HUES48 (cell line): ENCODE results near the gene TFAM.

Experiments used
- H3K27ac ChIP-seq: one replicate; pipeline ENCODE4 v1.7.0; 2013; ENCODE audit warnings: low read depth, low read length, inconsistent platforms
- H3K27me3 ChIP-seq: 2 replicates; pipeline ENCODE4 v1.6.1; 2013; ENCODE audit warnings: mild to moderate bottlenecking, low read length; ENCODE audit not compliant: control insufficient read depth, insufficient read depth
- H3K36me3 ChIP-seq: 2 replicates; pipeline ENCODE4 v1.6.1; 2013; ENCODE audit warnings: low read length; ENCODE audit not compliant: control insufficient read depth, insufficient read depth
- H3K4me1 ChIP-seq: 2 replicates; pipeline ENCODE4 v1.6.1; 2013; ENCODE audit warnings: mild to moderate bottlenecking, low read length; ENCODE audit not compliant: control insufficient read depth, insufficient read depth
- H3K4me3 ChIP-seq: 2 replicates; pipeline ENCODE4 v1.5.1; 2013; ENCODE audit warnings: mild to moderate bottlenecking, low read depth, low read length
- H3K9ac ChIP-seq: 2 replicates; pipeline ENCODE4 v1.6.1; 2013; ENCODE audit warnings: mild to moderate bottlenecking, low read depth, low read length, moderate library complexity
- H3K9me3 ChIP-seq: 2 replicates; pipeline ENCODE4 v1.6.1; 2013; ENCODE audit warnings: low read length; ENCODE audit not compliant: control insufficient read depth, insufficient read depth

TFAM gene

GRCh38 chr10:58433571-58433970 is 48.4 kb downstream of the TFAM start:
- no peaks in the 10 kb centered on the region for H3K27me3 ChIP-seq
- no peaks in the 10 kb centered on the region for H3K9me3 ChIP-seq
- H3K4me1 ChIP-seq, result peaks cover 12% of the 10 kb centered on the region; the same call in 1 of the 2 replicates
- H3K27ac ChIP-seq, result no peak overlapping the region
- no peak overlapping the region for H3K4me3 ChIP-seq
- H3K9ac ChIP-seq, result no peak overlapping the region
- H3K36me3 ChIP-seq, result no peaks in the 10 kb centered on the region

GRCh38 chr10:58435297-58435985 is 50.2 kb downstream of the TFAM start:
- H3K4me1 ChIP-seq, result peaks cover 12% of the 10 kb centered on the region; the same call in 1 of the 2 replicates
- no peaks in the 10 kb centered on the region for H3K27me3 ChIP-seq
- no peak overlapping the region for H3K9ac ChIP-seq

GRCh38 chr10:58436071-58436470 is 50.9 kb downstream of the TFAM start:
- Histone ChIP-seq H3K4me1 (peaks cover 12% of the 10 kb centered on the region; the same call in 1 of the 2 replicates), H3K9me3 (no peaks in the 10 kb centered on the region), H3K9ac (no peak overlapping the region), H3K4me3 (no peak overlapping the region), H3K27me3 (no peaks in the 10 kb centered on the region), H3K27ac (peak overlapping the region; percentile 16), H3K36me3 (no peaks in the 10 kb centered on the region)

More at GRCh38 chr10:58435297-58435985, 50.2 kb downstream of the TFAM start:
- Histone ChIP-seq H3K4me3 (no peak overlapping the region), H3K27ac (peak overlapping the region; percentile 19), H3K9me3 (no peaks in the 10 kb centered on the region), H3K36me3 (no peaks in the 10 kb centered on the region)

GRCh38 chr10:58438340-58438871 is 53.2 kb downstream of the TFAM start:
- H3K9ac ChIP-seq, result no peak overlapping the region
- H3K4me3 ChIP-seq, result no peak overlapping the region
- H3K27ac ChIP-seq, result no peak overlapping the region
- no peaks in the 10 kb centered on the region for H3K36me3 ChIP-seq
- H3K9me3 ChIP-seq, result no peaks in the 10 kb centered on the region
- H3K4me1 ChIP-seq, result peaks cover 12% of the 10 kb centered on the region; the same call in 1 of the 2 replicates
- no peaks in the 10 kb centered on the region for H3K27me3 ChIP-seq

- Histone ChIP-seq H3K36me3 (no peaks in the 10 kb centered on the region), H3K4me3 (no peak overlapping the region), H3K4me1 (peaks cover 12% of the 10 kb centered on the region; the same call in 1 of the 2 replicates), H3K27me3 (no peaks in the 10 kb centered on the region), H3K9me3 (no peaks in the 10 kb centered on the region), H3K27ac (no peak overlapping the region), H3K9ac (no peak overlapping the region)
Observed at GRCh38 chr10:58438986-58439385, 53.8 kb downstream of the TFAM start.

GRCh38 chr10:58439632-58440364 is 54.6 kb downstream of the TFAM start:
- peaks cover 12% of the 10 kb centered on the region; the same call in 1 of the 2 replicates for H3K4me1 ChIP-seq
- no peak overlapping the region for H3K27ac ChIP-seq
- no peaks in the 10 kb centered on the region for H3K9me3 ChIP-seq
- H3K36me3 ChIP-seq, result no peaks in the 10 kb centered on the region
- no peak overlapping the region for H3K9ac ChIP-seq
- H3K4me3 ChIP-seq, result no peak overlapping the region
- no peaks in the 10 kb centered on the region for H3K27me3 ChIP-seq

- Histone ChIP-seq H3K9me3 (no peaks in the 10 kb centered on the region), H3K27me3 (no peaks in the 10 kb centered on the region), H3K36me3 (no peaks in the 10 kb centered on the region), H3K4me1 (peaks cover 8% of the 10 kb centered on the region; the same call in 1 of the 2 replicates), H3K4me3 (no peak overlapping the region), H3K9ac (no peak overlapping the region), H3K27ac (no peak overlapping the region)
Observed at GRCh38 chr10:58440484-58440883, 55.3 kb downstream of the TFAM start.

- Histone ChIP-seq H3K9me3 (peaks cover 3% of the 10 kb centered on the region; the same call in 1 of the 2 replicates), H3K27me3 (no peaks in the 10 kb centered on the region), H3K4me3 (no peak overlapping the region), H3K36me3 (no peaks in the 10 kb centered on the region), H3K9ac (no peak overlapping the region), H3K4me1 (no peaks in the 10 kb centered on the region), H3K27ac (no peak overlapping the region)
Observed at GRCh38 chr10:58444321-58444720, 59.1 kb downstream of the TFAM start.

GRCh38 chr10:58444876-58445275 is 59.7 kb downstream of the TFAM start:
- no peak overlapping the region for H3K9ac ChIP-seq
- H3K9me3 ChIP-seq, result peaks cover 3% of the 10 kb centered on the region; the same call in 1 of the 2 replicates
- H3K27me3 ChIP-seq, result no peaks in the 10 kb centered on the region
- H3K4me1 ChIP-seq, result no peaks in the 10 kb centered on the region
- no peak overlapping the region for H3K27ac ChIP-seq
- no peaks in the 10 kb centered on the region for H3K36me3 ChIP-seq
- no peak overlapping the region for H3K4me3 ChIP-seq

GRCh38 chr10:58448121-58448935 is 63.1 kb downstream of the TFAM start:
- Histone ChIP-seq H3K9me3 (peaks cover 3% of the 10 kb centered on the region; the same call in 1 of the 2 replicates), H3K27ac (no peak overlapping the region), H3K4me1 (no peaks in the 10 kb centered on the region), H3K9ac (no peak overlapping the region), H3K36me3 (no peaks in the 10 kb centered on the region), H3K27me3 (no peaks in the 10 kb centered on the region), H3K4me3 (no peak overlapping the region)
